Measurements from ENCODE around the gene ADAMTS17. TPM values are rescaled to one million over a fixed set of nuclear protein-coding genes. Genes with fewer than 3 reads are reported as not detected.

ADAMTS17 gene
- polyA plus RNA-seq, 4 donors: 0.45 to 3.1 (median 1.2) TPM

DNA sequence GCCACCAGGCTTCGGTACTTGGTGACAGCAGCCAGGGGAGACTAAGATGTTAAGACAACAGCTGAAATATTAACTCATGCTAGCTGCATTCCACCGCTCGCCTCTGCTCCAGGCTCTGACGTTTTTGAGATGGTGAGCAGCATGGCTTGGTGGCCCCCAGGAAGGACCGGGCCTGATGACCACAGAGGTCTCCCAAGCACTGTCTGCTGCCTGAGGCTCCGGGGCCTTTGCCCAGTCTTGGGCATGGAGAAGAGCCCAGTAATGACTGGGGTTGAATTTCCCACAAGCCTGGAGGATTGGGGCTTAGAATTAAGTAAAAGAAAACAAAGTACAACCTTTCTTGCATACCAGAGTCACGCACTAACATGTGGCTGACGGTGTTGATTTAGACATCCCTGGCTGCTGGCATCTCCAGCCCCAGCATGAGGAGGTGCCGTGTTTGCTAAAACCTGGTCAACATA, 364.9 kb downstream of the ADAMTS17 start:
- no peak overlapping the region for H3K4me3 ChIP-seq (ENCODE audit: low read depth in 1 of 3, low read length in 3 of 3)
- H3K27me3 ChIP-seq (ENCODE audit: control insufficient read depth in 3 of 3, insufficient read depth in 3 of 3, low read length in 3 of 3): no peaks in the 10 kb centered on the region
- H3K27ac ChIP-seq (ENCODE audit: low read depth in 1 of 3, low read length in 2 of 3): no peak overlapping the region
- FAIRE-seq: no peak
- H3K9me3 ChIP-seq (ENCODE audit: control insufficient read depth in 2 of 2, insufficient read depth in 1 of 2, low read depth in 1 of 2, low read length in 1 of 2): no peaks in the 10 kb centered on the region
- H3K4me1 ChIP-seq (ENCODE audit: control insufficient read depth in 3 of 3, insufficient read depth in 2 of 3, low read depth in 1 of 3, low read length in 2 of 3): no peaks in the 10 kb centered on the region
- no peaks in the 10 kb centered on the region for H3K36me3 ChIP-seq (ENCODE audit: control insufficient read depth in 3 of 3, insufficient read depth in 2 of 3, low read depth in 1 of 3, low read length in 3 of 3)
- DNase-seq: no peak
- 85 to 87% (median 86%) methylated on average over 9 of the region's 9 CpGs for WGBS, 3 donors

DNA sequence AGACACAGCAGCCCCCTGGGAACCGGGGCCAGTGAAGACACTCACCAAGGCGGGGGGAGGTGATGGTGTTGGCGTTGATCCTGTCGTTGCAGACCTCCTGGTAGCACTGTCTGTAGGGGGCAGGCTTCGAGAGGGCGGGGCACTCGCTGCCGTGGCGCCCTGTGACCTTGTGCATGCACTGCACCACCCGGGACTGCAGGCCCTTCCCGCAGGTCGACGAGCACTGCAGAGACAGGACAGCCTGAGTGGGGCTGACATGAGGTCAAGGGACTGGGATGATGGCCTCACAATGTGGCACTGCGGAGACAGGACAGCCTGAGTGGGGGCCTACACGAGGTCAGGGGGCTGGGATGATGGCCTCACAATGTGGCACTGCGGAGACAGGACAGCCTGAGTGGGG, 365.8 kb downstream of the ADAMTS17 start:
- no peaks in the 10 kb centered on the region for H3K36me3 ChIP-seq (ENCODE audit: control insufficient read depth in 3 of 3, insufficient read depth in 2 of 3, low read depth in 1 of 3, low read length in 3 of 3)
- no peaks in the 10 kb centered on the region for H3K9me3 ChIP-seq (ENCODE audit: control insufficient read depth in 2 of 2, insufficient read depth in 1 of 2, low read depth in 1 of 2, low read length in 1 of 2)
- no peaks in the 10 kb centered on the region for H3K27me3 ChIP-seq (ENCODE audit: control insufficient read depth in 3 of 3, insufficient read depth in 3 of 3, low read length in 3 of 3)
- 77 to 85% (median 82%) methylated on average over 16 of the region's 16 CpGs for WGBS, 3 donors
- no peak overlapping the region for H3K27ac ChIP-seq (ENCODE audit: low read depth in 1 of 3, low read length in 2 of 3)
- no peak for FAIRE-seq
- no peaks in the 10 kb centered on the region for H3K4me1 ChIP-seq (ENCODE audit: control insufficient read depth in 3 of 3, insufficient read depth in 2 of 3, low read depth in 1 of 3, low read length in 2 of 3)
- DNase-seq: no peak
- no peak overlapping the region for H3K4me3 ChIP-seq (ENCODE audit: low read depth in 1 of 3, low read length in 3 of 3)

DNA sequence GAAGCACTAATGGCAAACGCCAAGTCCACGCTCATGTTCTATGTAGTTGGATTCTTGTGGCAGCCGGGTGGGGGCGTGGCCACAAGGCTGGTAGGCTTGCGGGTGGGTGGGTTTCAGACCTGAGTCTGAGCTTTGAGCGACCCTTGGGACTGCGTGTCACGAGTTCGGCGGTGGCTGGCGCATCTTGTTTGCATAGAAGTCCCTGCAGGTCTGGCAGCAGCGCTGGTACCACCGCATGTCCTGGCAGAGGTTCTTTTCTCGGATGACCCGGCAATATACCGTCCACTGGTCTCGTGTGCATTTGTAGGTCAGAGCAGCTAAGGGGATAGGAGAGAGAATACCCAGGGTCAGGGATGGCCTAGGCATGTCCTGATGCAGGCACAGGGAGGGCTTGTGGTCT, 367.5 kb downstream of the ADAMTS17 start:
- no peaks in the 10 kb centered on the region for H3K27me3 ChIP-seq (ENCODE audit: control insufficient read depth in 3 of 3, insufficient read depth in 3 of 3, low read length in 3 of 3)
- no peaks in the 10 kb centered on the region for H3K4me1 ChIP-seq (ENCODE audit: control insufficient read depth in 3 of 3, insufficient read depth in 2 of 3, low read depth in 1 of 3, low read length in 2 of 3)
- H3K9me3 ChIP-seq (ENCODE audit: control insufficient read depth in 2 of 2, insufficient read depth in 1 of 2, low read depth in 1 of 2, low read length in 1 of 2): no peaks in the 10 kb centered on the region
- FAIRE-seq (no peak), DNase-seq (no peak)
- H3K27ac ChIP-seq (ENCODE audit: low read depth in 1 of 3, low read length in 2 of 3): no peak overlapping the region
- 92 to 96% (median 95%) methylated on average over 17 of the region's 17 CpGs for WGBS, 3 donors
- H3K36me3 ChIP-seq (ENCODE audit: control insufficient read depth in 3 of 3, insufficient read depth in 2 of 3, low read depth in 1 of 3, low read length in 3 of 3): no peaks in the 10 kb centered on the region
- no peak overlapping the region for H3K4me3 ChIP-seq (ENCODE audit: low read depth in 1 of 3, low read length in 3 of 3)

DNA sequence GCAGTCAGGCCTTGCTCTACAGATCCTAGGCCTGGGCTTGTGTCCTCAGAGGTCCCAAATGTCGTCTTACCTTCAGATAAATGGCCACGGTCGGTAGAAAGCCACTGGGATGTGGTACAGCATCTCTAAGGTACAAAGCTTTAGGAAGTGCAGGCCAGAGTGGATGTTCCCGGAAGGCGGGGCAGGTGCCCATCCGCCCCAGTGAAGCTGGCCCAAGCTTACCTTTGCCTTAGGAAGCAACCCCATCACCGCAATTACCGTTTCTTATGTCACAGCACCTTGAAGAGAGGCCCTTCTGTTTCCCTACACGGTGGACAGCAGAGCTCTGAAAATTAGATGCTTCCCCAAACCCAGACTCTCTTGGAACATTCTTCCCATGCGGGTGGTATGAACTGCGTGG, 368.4 kb downstream of the ADAMTS17 start:
- DNase-seq: no peak
- H3K27ac ChIP-seq (ENCODE audit: low read depth in 1 of 3, low read length in 2 of 3): no peak overlapping the region
- H3K4me1 ChIP-seq (ENCODE audit: control insufficient read depth in 3 of 3, insufficient read depth in 2 of 3, low read depth in 1 of 3, low read length in 2 of 3): no peaks in the 10 kb centered on the region
- no peaks in the 10 kb centered on the region for H3K9me3 ChIP-seq (ENCODE audit: control insufficient read depth in 2 of 2, insufficient read depth in 1 of 2, low read depth in 1 of 2, low read length in 1 of 2)
- 92 to 95% (median 94%) methylated on average over 11 of the region's 11 CpGs for WGBS, 3 donors
- no peak overlapping the region for H3K4me3 ChIP-seq (ENCODE audit: low read depth in 1 of 3, low read length in 3 of 3)
- H3K36me3 ChIP-seq (ENCODE audit: control insufficient read depth in 3 of 3, insufficient read depth in 2 of 3, low read depth in 1 of 3, low read length in 3 of 3): no peaks in the 10 kb centered on the region
- H3K27me3 ChIP-seq (ENCODE audit: control insufficient read depth in 3 of 3, insufficient read depth in 3 of 3, low read length in 3 of 3): no peaks in the 10 kb centered on the region
- FAIRE-seq: no peak

DNA sequence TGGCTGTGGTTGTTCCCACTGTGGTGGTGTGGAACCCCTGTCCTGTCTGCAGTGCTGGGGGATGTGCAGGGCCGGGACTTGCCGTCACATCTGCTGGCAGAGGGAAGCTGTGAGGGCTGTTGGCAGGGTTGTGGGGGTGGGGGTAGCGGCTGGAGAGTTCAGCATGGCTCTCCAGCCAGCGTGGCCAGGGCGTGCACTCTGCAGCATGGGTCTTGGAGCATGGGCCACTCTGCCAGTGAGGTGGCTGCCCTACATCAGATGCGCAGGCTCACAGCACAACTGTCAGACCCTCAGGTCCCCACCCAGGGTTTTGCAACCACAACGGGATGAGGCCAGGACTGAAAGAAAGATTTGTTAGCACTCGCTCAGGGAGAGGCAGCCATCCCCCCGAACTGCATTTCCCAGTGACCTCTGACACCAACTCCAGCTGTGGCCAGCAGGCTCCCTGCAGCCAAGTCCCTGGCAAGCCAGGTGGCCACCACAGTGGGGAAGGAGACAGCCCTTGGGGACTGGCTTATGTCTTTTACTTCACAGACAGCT, 370.8 kb downstream of the ADAMTS17 start:
- H3K27ac ChIP-seq (ENCODE audit: low read depth in 1 of 3, low read length in 2 of 3): no peak overlapping the region
- DNase-seq: no peak

DNA sequence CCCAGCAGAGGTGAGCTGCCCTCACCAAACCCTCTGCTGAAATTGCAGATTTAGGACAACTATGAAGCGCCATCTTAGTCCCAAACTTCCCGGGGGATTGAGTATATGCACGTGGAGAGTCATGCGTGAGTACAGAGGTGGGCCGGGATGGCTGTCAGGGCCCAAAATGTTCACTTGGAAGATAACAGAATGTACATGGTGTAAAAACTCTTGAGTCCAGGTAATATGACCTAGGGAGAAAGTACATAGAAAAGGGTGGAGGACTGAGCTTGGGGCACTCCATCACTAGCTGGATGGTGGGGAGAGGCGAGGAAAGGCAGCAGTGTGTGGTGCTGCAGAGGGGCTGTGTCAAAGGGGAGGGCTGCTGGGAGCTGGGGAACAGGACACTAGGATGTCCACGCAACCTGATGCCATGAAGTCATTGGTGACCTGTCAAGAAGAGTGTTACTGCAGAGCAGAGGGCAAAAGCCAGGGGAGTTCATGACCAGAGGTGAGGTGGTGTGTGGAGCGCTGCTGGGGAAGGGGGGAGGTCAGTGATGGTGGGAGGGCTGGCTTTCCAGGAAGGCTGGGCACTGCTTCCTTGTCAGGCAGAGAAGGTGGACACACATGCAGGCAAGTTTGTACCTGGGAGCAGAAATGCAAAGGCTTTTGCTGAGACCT, 372.4 kb downstream of the ADAMTS17 start:
- no peaks in the 10 kb centered on the region for H3K4me1 ChIP-seq (ENCODE audit: control insufficient read depth in 3 of 3, insufficient read depth in 2 of 3, low read depth in 1 of 3, low read length in 2 of 3)
- H3K9me3 ChIP-seq (ENCODE audit: control insufficient read depth in 2 of 2, insufficient read depth in 1 of 2, low read depth in 1 of 2, low read length in 1 of 2): no peaks in the 10 kb centered on the region
- FAIRE-seq: no peak
- no peaks in the 10 kb centered on the region for H3K27me3 ChIP-seq (ENCODE audit: control insufficient read depth in 3 of 3, insufficient read depth in 3 of 3, low read length in 3 of 3)
- no peak overlapping the region for H3K4me3 ChIP-seq (ENCODE audit: low read depth in 1 of 3, low read length in 3 of 3)
- DNase-seq: no peak
- WGBS, 3 donors: 92 to 93% (median 93%) methylated on average over 8 of the region's 8 CpGs
- no peaks in the 10 kb centered on the region for H3K36me3 ChIP-seq (ENCODE audit: control insufficient read depth in 3 of 3, insufficient read depth in 2 of 3, low read depth in 1 of 3, low read length in 3 of 3)
- H3K27ac ChIP-seq (ENCODE audit: low read depth in 1 of 3, low read length in 2 of 3): no peak overlapping the region

More for the DNA sequence above, 370.8 kb downstream of the ADAMTS17 start:
- Histone ChIP-seq H3K27me3 (ENCODE audit: control insufficient read depth in 3 of 3, insufficient read depth in 3 of 3, low read length in 3 of 3) (no peaks in the 10 kb centered on the region), H3K4me3 (ENCODE audit: low read depth in 1 of 3, low read length in 3 of 3) (no peak overlapping the region), H3K4me1 (ENCODE audit: control insufficient read depth in 3 of 3, insufficient read depth in 2 of 3, low read depth in 1 of 3, low read length in 2 of 3) (no peaks in the 10 kb centered on the region), H3K36me3 (ENCODE audit: control insufficient read depth in 3 of 3, insufficient read depth in 2 of 3, low read depth in 1 of 3, low read length in 3 of 3) (no peaks in the 10 kb centered on the region), H3K9me3 (ENCODE audit: control insufficient read depth in 2 of 2, insufficient read depth in 1 of 2, low read depth in 1 of 2, low read length in 1 of 2) (no peaks in the 10 kb centered on the region)
- FAIRE-seq: no peak
- WGBS, 3 donors: 63 to 76% (median 65%) methylated on average over 9 of the region's 9 CpGs

DNA sequence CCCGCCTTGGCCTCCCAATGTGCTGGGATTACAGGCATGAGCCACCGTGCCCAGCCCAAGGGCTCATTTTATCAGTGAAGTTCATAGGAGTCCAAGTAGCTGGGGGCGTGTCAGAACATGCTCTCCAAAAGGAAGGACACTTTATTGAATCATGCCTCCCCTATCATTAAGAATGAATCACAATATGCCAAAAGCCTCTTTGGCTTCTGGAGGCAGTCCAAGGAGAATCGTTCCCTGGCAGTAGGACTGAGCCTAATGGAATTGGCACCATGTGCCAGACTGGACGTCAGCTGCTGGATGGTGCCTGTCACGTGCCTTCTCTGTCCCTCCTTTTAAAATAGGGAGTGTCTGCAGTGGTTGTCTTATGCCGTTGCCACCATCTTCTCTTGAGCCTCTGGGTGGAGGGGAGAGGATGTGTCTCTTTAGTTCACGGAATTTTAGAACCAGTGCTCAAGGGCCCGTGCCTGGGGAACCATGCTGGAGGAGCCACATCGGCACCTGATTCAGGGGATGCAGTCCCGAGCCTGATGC, 373.9 kb downstream of the ADAMTS17 start:
- H3K36me3 ChIP-seq (ENCODE audit: control insufficient read depth in 3 of 3, insufficient read depth in 2 of 3, low read depth in 1 of 3, low read length in 3 of 3): no peaks in the 10 kb centered on the region
- WGBS, 3 donors: 69 to 77% (median 69%) methylated on average over 11 of the region's 11 CpGs
- FAIRE-seq (no peak), DNase-seq (no peak)
- no peak overlapping the region for H3K27ac ChIP-seq (ENCODE audit: low read depth in 1 of 3, low read length in 2 of 3)
- no peaks in the 10 kb centered on the region for H3K4me1 ChIP-seq (ENCODE audit: control insufficient read depth in 3 of 3, insufficient read depth in 2 of 3, low read depth in 1 of 3, low read length in 2 of 3)
- H3K27me3 ChIP-seq (ENCODE audit: control insufficient read depth in 3 of 3, insufficient read depth in 3 of 3, low read length in 3 of 3): no peaks in the 10 kb centered on the region
- no peak overlapping the region for H3K4me3 ChIP-seq (ENCODE audit: low read depth in 1 of 3, low read length in 3 of 3)
- no peaks in the 10 kb centered on the region for H3K9me3 ChIP-seq (ENCODE audit: control insufficient read depth in 2 of 2, insufficient read depth in 1 of 2, low read depth in 1 of 2, low read length in 1 of 2)

DNA sequence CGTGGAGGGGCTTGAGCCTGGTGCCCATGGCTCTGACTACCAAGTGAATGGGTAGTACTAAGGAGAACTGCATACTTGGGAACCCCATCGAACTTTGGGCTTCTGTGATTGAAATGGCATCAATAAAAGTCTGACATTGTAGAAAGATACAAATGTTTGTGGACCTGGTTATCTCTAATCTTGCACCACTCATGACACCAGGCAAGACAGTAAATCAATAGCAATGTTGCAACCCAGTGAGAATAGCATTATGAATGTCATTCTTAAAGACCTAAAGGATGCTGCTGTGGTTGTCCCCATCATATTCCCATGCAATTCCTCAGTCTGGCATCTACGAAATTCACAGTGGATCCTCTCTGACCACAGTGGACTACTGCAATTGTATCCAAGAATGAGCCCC, 375.0 kb downstream of the ADAMTS17 start:
- WGBS, 3 donors: 44 to 66% (median 57%) methylated on average over 3 of the region's 3 CpGs
- H3K36me3 ChIP-seq (ENCODE audit: control insufficient read depth in 3 of 3, insufficient read depth in 2 of 3, low read depth in 1 of 3, low read length in 3 of 3): no peaks in the 10 kb centered on the region
- H3K4me1 ChIP-seq (ENCODE audit: control insufficient read depth in 3 of 3, insufficient read depth in 2 of 3, low read depth in 1 of 3, low read length in 2 of 3): no peaks in the 10 kb centered on the region
- no peak overlapping the region for H3K4me3 ChIP-seq (ENCODE audit: low read depth in 1 of 3, low read length in 3 of 3)
- FAIRE-seq (no peak), DNase-seq (no peak)
- H3K27ac ChIP-seq (ENCODE audit: low read depth in 1 of 3, low read length in 2 of 3): no peak overlapping the region
- H3K27me3 ChIP-seq (ENCODE audit: control insufficient read depth in 3 of 3, insufficient read depth in 3 of 3, low read length in 3 of 3): no peaks in the 10 kb centered on the region
- no peaks in the 10 kb centered on the region for H3K9me3 ChIP-seq (ENCODE audit: control insufficient read depth in 2 of 2, insufficient read depth in 1 of 2, low read depth in 1 of 2, low read length in 1 of 2)
